B cell (primary cell): ENCODE measurements around the gene NKTR.

ENCODE experiments used
- EZH2 ChIP-seq: IDR thresholded peaks from 2 replicates; pipeline ENCODE4 v1.6.1; 2012; ENCODE audit warnings: borderline replicate concordance, low read depth, mild to moderate bottlenecking, moderate library complexity, low read length; ENCODE audit not compliant: insufficient read depth, poor library complexity, severe bottlenecking
- TF ChIP-seq, protein P1 (sequence below): fragments of 200-600 bp; IDR thresholded peaks from one replicate; pipeline ENCODE4 v1.8.0; 2022; ENCODE audit warnings: antibody characterized with exemption, mild to moderate bottlenecking

DNA sequence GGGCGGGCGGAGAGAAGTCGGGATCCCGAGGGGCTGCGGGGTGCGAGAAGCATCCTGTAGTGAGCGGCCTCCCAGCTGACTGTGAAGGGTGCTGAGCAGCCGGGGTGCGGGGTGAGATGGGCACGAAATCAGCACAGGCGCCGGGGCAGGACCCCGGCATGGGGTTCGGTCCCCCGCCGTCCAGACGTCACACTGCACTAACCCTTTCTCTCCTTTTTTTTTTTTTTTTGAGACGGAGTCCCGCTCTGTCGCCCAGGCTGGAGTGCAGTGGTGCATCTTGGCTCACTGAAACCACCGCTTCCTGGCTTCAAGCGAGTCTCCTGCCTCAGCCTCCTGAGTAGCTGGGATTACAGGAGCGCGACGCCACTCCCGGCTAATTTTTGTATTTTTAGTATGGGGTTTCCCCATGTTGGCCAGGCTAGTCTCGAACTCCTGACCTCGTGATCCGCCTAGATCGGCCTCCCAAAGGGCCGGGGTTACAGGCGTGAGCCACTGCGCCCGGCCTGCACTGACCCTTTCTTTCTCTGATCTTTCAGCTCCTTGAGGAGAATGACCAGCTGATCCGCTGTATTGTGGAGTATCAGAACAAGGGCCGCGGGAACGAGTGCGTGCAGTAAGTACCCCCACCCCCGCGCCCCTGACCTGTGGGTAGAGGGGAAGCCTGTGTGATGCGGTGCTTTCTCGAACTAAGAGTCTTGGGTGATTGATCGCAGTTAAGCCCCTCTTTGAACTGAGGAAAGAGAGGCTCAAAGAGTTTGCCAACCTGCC lies 9.3 kb upstream of the NKTR start:
- TF ChIP-seq, protein P1, sequence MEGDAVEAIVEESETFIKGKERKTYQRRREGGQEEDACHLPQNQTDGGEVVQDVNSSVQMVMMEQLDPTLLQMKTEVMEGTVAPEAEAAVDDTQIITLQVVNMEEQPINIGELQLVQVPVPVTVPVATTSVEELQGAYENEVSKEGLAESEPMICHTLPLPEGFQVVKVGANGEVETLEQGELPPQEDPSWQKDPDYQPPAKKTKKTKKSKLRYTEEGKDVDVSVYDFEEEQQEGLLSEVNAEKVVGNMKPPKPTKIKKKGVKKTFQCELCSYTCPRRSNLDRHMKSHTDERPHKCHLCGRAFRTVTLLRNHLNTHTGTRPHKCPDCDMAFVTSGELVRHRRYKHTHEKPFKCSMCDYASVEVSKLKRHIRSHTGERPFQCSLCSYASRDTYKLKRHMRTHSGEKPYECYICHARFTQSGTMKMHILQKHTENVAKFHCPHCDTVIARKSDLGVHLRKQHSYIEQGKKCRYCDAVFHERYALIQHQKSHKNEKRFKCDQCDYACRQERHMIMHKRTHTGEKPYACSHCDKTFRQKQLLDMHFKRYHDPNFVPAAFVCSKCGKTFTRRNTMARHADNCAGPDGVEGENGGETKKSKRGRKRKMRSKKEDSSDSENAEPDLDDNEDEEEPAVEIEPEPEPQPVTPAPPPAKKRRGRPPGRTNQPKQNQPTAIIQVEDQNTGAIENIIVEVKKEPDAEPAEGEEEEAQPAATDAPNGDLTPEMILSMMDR = no peak
- no peak for TF ChIP-seq EZH2
